Tibial nerve (tissue), 4 donors: ENCODE data around the gene PHKG1. TPM values are rescaled to one million over a fixed set of nuclear protein-coding genes. Genes with fewer than 3 reads are reported as not detected.
"Not testable (repeated sequence)": the region's sequence is repeated elsewhere in the genome, so short reads cannot be mapped to it uniquely, and the experiment has no call there.

Experiments
- DNase-seq, 2 donors: peaks; one replicate each; pipeline ENCODE4 v3.0.0-alpha.2; 2019; ENCODE audit warnings: low spot score in 2 of 2
- H3K27ac ChIP-seq, 4 donors: fragments of 200-600 bp; sonication (generic) in 3 of 4; one replicate each; pipeline ENCODE4 v1.5.1; 2017 to 2019; ENCODE audit warnings: mild to moderate bottlenecking in 1 of 4
- H3K27me3 ChIP-seq, 2 donors: fragments of 200-600 bp; sonication (generic) in 1 of 2; one replicate each; pipeline versions ENCODE4 v1.5.1 to v1.6.0; 2017 to 2019
- H3K36me3 ChIP-seq, 3 donors: fragments of 200-600 bp; sonication (generic); one replicate each; pipeline ENCODE4 v1.5.1; 2018 to 2019
- H3K4me1 ChIP-seq, 4 donors: fragments of 200-600 bp; sonication (generic) in 3 of 4; one replicate each; pipeline ENCODE4 v1.5.1; 2017 to 2019
- H3K4me3 ChIP-seq, 4 donors: fragments of 200-600 bp; sonication (generic) in 3 of 4; one replicate each; pipeline ENCODE4 v1.5.1; 2017 to 2019; ENCODE audit warnings: mild to moderate bottlenecking in 1 of 4, moderate library complexity in 1 of 4
- H3K9me3 ChIP-seq, 4 donors: fragments of 200-600 bp; sonication (generic) in 3 of 4; one replicate each; pipeline ENCODE4 v1.5.1; 2017 to 2019
- CTCF ChIP-seq, 5 experiments: fragments of 200-600 bp in 3 of 5; fragments of 450-650 bp in 2 of 5; sonication (generic) in 3 of 5; IDR thresholded peaks; one replicate each; pipeline ENCODE4 v1.5.1; 2016 to 2019; ENCODE audit warnings: antibody characterized with exemption in 5 of 5, mild to moderate bottlenecking in 3 of 5, moderate library complexity in 2 of 5
- EP300 ChIP-seq, 2 donors: sonication (generic); formaldehyde crosslinking; IDR thresholded peaks; one replicate each; pipeline ENCODE4 v1.6.1; 2017; ENCODE audit warnings: antibody characterized with exemption in 2 of 2, mild to moderate bottlenecking in 1 of 2
- POLR2A ChIP-seq, 2 donors: fragments of 450-650 bp; IDR thresholded peaks; one replicate each; pipeline ENCODE4 v1.6.1; 2017; ENCODE audit warnings: antibody characterized with exemption in 2 of 2, mild to moderate bottlenecking in 2 of 2, moderate library complexity in 2 of 2
- WGBS, 2 donors: methylation state at CpG; one replicate each; pipeline ENCODE4 v1.1.5; 2018; 5-methylcytosine and 5-hydroxymethylcytosine counted together
- total RNA-seq, 4 donors: library from RNA; depleted of rRNA; stranded (reverse); fragments of >200 nt; gene quantifications; one replicate each; pipeline ENCODE4 v1.1.0, GENCODE V29; 2016

Gene PHKG1
- total RNA-seq, 4 donors from 2014 or later, result 0.39 to 4.2 (median 1.3) TPM

GRCh38 chr7:56079450-56080185 is 13.1 kb downstream of the PHKG1 start:
- no peak overlapping the region for H3K4me3 ChIP-seq
- H3K27me3 ChIP-seq, result no peaks in the 10 kb centered on the region
- peaks cover 0 to 54% (median 0%) of the 10 kb centered on the region in 3 donors for H3K36me3 ChIP-seq
- H3K27ac ChIP-seq, result peak overlapping the region in 3 of 4 donors; percentile 18 to 78 (median 65)
- TF ChIP-seq CTCF (IDR thresholded peaks at IDR 0.05), result peak; percentile 41 to 65 (median 55)
- TF ChIP-seq EP300 (IDR thresholded peaks at IDR 0.05), result no peak
- TF ChIP-seq POLR2A (IDR thresholded peaks at IDR 0.05), result no peak
- peak; percentile 47 to 62 for DNase-seq
- peaks cover 0 to 31% (median 10%) of the 10 kb centered on the region in 4 donors for H3K4me1 ChIP-seq
- 30 to 36% methylated on average over 6 to 11 of the region's 12 CpGs for WGBS, 2 donors
- no peaks in the 10 kb centered on the region for H3K9me3 ChIP-seq

- Histone ChIP-seq H3K9me3 (no peaks in the 10 kb centered on the region), H3K27me3 (no peaks in the 10 kb centered on the region), H3K27ac (no peak overlapping the region), H3K4me3 (no peak overlapping the region), H3K36me3 (peaks cover 0 to 52% (median 0%) of the 10 kb centered on the region in 3 donors), H3K4me1 (peaks cover 0 to 31% (median 10%) of the 10 kb centered on the region in 4 donors)
- TF ChIP-seq POLR2A (IDR thresholded peaks at IDR 0.05), result no peak
- TF ChIP-seq EP300 (IDR thresholded peaks at IDR 0.05), result no peak
- no peak for TF ChIP-seq CTCF (IDR thresholded peaks at IDR 0.05)
- DNase-seq, result no peak
- 92 to 97% methylated on average over 6 to 15 of the region's 16 CpGs for WGBS, 2 donors
Observed at GRCh38 chr7:56078196-56078595, 14.6 kb downstream of the PHKG1 start.

GRCh38 chr7:56077681-56078080 is 15.1 kb downstream of the PHKG1 start:
- no peak overlapping the region for H3K27ac ChIP-seq
- TF ChIP-seq CTCF (IDR thresholded peaks at IDR 0.05), result no peak
- no peak for TF ChIP-seq EP300 (IDR thresholded peaks at IDR 0.05)
- no peak for TF ChIP-seq POLR2A (IDR thresholded peaks at IDR 0.05)
- peaks cover 0 to 29% (median 10%) of the 10 kb centered on the region in 4 donors for H3K4me1 ChIP-seq
- no peak overlapping the region for H3K4me3 ChIP-seq
- DNase-seq, result no peak
- peaks cover 0 to 57% (median 0%) of the 10 kb centered on the region in 3 donors for H3K36me3 ChIP-seq
- no peaks in the 10 kb centered on the region for H3K27me3 ChIP-seq
- no peaks in the 10 kb centered on the region for H3K9me3 ChIP-seq
- WGBS, 2 donors, result 90 to 97% methylated on average over 3 of the region's 3 CpGs

GRCh38 chr7:56074371-56074791 is 18.4 kb downstream of the PHKG1 start:
- peak; percentile 71 to 84 for DNase-seq
- TF ChIP-seq POLR2A (IDR thresholded peaks at IDR 0.05) (no peak), EP300 (IDR thresholded peaks at IDR 0.05) (no peak), CTCF (IDR thresholded peaks at IDR 0.05) (peak; percentile 84 to 91 (median 87))
- H3K4me1 ChIP-seq, result peaks cover 0 to 15% (median 2%) of the 10 kb centered on the region in 4 donors
- no peaks in the 10 kb centered on the region for H3K27me3 ChIP-seq
- H3K4me3 ChIP-seq, result no peak overlapping the region
- H3K36me3 ChIP-seq, result peaks cover 0 to 70% (median 0%) of the 10 kb centered on the region in 3 donors
- H3K9me3 ChIP-seq, result no peaks in the 10 kb centered on the region
- WGBS, 2 donors, result 17% methylated on average over 19 of the region's 19 CpGs
- H3K27ac ChIP-seq, result peak overlapping the region in 1 of 4 donors; percentile 21

- not testable (repeated sequence) for H3K4me3 ChIP-seq, H3K9me3 ChIP-seq, H3K27me3 ChIP-seq, DNase-seq, H3K27ac ChIP-seq
- H3K4me1 ChIP-seq, result peaks cover 0 to 21% (median 3%) of the 10 kb centered on the region in 4 donors
- 94 to 97% methylated on average over 13 of the region's 13 CpGs for WGBS, 2 donors
- H3K36me3 ChIP-seq, result peaks cover 0 to 57% (median 0%) of the 10 kb centered on the region in 3 donors
Observed at GRCh38 chr7:56066376-56066775, 26.4 kb downstream of the PHKG1 start.
